HG03025 (cell line): ENCODE data around the gene KCNAB1.

Source experiments
- ATAC-seq: cut with Tn5 transposase; IDR thresholded peaks from one replicate; pipeline ENCODE4 v1.9.1; 2021; ENCODE audit warnings: mild to moderate bottlenecking, moderate library complexity; ENCODE audit not compliant: unreplicated experiment, low FRiP score

KCNAB1 gene

GRCh38 chr3:156304406-156304805 is 184.0 kb downstream of the KCNAB1 start:
- ATAC-seq: no peak

DNA sequence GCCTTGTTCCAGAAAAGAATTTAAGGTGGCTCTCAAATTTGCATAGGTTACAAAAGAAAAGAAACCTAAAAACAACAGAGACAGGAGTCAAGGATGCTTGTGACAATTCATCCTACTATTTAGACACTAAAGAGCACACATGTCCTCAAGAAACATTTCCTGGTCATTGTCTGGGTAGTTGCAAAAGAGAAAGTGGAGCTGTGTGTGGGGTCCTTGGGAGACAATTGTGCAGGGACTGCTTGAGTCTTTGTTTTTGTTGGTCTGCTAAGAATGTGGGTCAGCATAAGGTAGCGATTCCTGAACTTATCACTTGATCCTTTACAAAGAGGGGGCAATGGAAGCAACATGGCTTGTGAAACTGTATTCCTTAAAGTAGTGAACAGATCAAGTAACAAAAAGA is 185.3 kb downstream of the KCNAB1 start:
- no peak for ATAC-seq

- no peak for ATAC-seq
Measured at GRCh38 chr3:156307704-156308103, 187.3 kb downstream of the KCNAB1 start.

DNA sequence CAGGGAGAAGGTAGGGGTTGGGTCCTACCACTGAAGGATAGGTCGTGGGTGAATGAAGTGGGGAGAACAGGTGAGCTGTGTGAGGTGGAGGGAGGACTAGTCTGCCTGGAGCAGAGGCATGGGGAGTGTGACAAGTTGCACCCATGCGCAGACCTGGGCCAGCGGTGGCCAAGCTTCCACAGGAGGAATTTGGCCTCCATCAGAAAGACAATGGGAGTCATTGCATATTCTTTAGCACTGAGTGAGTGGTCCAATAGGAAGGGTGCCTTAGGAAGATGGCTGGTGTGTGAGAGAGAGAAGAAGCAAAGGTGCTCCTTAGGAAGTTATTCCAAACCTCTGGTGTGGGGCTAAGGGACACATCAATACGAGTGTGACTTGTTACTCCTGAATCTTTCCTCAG is 191.1 kb downstream of the KCNAB1 start:
- no peak for ATAC-seq

- no peak for ATAC-seq
Measured at GRCh38 chr3:156311930-156312329, 191.6 kb downstream of the KCNAB1 start.

DNA sequence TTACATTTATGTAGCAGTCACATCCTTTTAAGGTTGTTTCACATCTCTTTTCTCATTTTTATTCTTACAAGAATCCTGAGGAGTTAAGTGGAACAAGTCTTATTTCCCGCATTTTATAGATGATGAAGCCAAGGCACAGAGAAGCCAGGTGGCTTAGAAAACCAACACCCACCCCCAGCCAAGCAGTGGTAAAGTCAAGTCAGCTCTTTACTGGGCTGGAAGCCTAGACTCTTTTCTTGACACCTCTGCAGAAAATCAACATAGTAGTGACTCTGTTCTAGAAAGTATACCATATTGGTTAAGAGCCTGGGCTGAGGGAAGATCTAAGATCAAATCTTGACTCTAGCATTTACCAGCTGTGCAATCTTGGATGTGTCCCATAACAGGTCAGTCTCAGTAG is 195.7 kb downstream of the KCNAB1 start:
- no peak for ATAC-seq

DNA sequence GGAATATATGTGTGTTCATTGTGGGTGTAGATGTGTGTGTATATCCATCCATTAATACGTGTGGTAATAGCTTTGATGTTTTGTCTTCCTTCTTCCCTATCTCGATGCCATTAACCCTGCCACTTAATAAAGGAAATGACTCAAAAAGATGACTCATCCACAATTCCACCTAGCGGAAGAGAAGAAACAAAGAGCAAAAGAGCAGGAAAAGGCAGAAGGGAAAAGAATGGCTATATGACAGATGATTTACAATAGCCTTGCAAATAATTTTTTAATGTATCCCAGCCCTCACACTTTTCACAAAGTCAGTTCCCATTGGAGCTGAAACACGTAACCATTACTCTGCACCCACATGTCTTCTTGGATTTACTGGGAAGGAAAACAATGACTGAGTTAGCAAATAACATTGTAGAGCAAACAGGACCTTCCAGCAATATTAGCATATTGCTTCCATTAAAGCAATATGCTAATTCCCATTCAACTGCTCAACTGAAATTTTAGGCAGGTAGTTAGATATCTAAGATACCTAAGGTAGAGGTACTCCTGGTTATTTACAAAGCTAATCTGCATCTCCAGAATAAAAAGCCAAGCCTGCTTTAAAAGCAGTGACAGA is 197.2 kb downstream of the KCNAB1 start:
- ATAC-seq: no peak

DNA sequence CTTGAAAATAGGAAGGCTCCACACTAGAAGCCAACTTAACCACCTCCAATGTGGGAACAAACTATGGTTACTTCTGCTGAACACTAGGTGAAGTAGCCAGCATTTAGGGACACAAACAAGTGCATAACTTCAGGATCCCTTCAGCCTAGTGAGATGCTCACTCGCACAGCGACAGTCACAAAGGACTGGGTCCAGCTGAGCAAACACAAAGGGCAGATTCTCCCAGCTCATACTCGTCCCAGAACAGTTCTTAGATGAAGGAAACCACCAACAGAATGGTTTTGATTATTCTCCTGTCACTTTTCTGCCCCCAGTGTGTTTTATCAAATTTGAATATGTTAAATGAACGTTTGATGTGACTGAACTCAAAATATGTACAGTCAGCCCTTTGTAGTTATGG is 201.6 kb downstream of the KCNAB1 start:
- no peak for ATAC-seq

GRCh38 chr3:156323466-156323865 is 203.1 kb downstream of the KCNAB1 start:
- no peak for ATAC-seq

DNA sequence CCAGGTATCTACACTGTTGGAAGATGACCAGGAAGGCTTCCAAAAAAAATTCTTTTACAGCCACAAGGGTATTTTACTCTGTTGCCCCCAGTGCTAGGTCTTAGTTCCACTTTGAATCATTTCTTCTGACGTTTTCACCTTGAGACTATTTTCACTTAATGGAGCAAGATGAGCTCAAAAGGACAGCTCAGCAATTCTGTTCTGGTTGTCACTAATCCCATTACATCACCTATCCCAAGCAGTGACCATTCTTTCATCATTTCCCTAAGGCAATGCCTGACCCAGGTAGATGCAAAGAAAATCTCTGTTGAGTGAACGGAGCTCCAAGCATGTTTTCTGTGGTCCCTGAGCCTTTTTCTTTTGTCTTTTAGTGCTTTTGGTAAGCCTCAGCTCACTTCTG is 210.0 kb downstream of the KCNAB1 start:
- ATAC-seq: no peak

- no peak for ATAC-seq
Measured at GRCh38 chr3:156332304-156332703, 211.9 kb downstream of the KCNAB1 start.

GRCh38 chr3:156334841-156335545 is 214.6 kb downstream of the KCNAB1 start:
- ATAC-seq: no peak

DNA sequence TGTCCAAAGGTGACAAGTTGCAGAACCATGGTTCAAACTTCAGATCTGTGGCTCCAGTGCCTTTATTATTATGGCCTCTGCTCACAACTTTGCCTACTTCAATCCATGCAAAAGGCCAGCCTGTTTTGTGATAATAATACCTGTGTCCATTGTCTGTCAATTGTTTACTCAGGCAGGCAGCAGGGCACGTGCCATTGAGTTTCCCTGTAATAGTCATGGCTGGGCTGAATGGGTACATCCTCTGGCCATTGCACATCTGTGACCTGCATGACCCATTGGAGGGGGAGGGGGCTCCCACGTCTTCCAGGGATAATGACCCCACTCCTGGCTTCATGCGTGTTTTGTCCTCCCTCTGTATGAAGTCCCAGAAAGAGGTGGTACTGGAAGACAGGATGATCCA is 219.1 kb downstream of the KCNAB1 start:
- ATAC-seq: no peak

DNA sequence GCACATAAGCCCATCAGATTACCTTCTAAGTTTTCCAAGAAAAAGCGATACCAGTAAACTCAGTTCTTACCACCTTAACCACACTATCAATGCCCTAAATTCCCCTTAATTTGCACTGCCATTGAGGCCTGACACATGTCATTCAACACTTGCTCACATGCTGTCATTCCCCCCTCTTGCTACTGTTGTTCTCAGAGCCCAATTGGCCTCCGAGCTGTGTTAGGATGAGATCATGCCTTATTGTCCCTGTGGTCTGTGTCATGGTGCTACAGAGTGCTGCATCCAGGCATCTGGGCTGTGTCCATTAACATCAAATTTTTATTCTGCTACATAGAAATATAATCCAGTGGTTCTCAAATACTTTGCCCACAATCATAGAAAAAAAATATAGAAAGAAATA is 221.0 kb downstream of the KCNAB1 start:
- ATAC-seq: no peak

GRCh38 chr3:156341831-156342416 is 221.5 kb downstream of the KCNAB1 start:
- peak; percentile 100 for ATAC-seq

GRCh38 chr3:156344215-156344614 is 223.8 kb downstream of the KCNAB1 start:
- no peak for ATAC-seq

DNA sequence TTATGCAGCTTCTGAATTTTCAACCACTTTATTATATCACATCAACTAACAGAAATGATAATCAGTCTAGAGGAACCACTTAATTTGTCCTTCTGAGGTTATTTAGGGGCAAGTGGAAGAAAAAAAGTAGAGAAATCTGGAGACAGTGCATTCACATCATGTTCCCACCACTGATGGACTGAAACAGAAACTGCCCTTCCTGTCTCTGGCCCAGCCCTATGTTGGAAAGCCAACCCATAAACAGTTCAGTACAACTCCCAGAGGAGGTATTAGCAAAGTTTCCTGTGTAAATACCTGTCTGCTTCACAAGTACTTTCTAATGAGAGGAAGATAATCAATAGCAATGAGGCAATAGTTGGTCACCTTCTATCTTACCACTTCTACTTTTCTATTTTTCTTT is 228.7 kb downstream of the KCNAB1 start:
- no peak for ATAC-seq

DNA sequence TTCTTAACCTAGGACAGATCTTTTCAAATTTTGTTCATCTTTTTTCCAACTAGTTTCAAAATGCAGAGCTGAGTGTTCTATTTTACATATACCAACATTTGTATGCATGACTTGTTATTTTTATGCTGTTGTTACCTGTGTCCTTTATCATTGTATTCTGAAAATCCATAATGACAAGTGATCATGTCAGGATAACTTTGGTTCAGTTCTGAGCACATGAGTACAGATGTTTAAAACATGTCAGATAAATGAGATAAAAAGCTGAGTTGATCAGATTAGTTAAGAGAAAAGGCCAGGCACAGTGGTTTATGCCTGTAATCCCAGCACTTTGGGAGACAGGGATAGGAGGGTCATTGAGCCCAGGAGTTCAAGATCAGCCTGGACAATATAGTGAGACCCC is 229.6 kb downstream of the KCNAB1 start:
- no peak for ATAC-seq

- ATAC-seq: no peak
Measured at GRCh38 chr3:156350781-156351180, 230.4 kb downstream of the KCNAB1 start.

- no peak for ATAC-seq
Measured at GRCh38 chr3:156351783-156352182, 231.4 kb downstream of the KCNAB1 start.

DNA sequence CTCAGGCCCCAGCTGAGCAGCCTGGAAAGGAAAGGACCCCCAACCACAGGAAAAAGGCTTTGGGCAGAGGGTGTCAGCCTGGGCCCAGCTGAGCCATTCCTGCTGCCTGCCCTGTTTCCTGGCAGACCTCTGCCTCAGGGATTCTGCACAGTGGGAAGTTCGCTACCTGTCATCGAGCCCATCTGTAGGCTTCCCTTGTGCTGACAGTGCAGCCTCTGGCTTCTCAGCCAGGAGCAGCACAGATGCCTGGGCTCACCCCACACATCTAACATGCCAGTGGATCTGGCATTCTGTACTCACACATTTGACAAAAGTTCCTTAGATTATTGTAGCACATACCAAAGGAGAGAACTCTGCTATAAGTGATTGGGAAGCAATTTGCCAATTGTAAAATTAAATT is 232.3 kb downstream of the KCNAB1 start:
- no peak for ATAC-seq

DNA sequence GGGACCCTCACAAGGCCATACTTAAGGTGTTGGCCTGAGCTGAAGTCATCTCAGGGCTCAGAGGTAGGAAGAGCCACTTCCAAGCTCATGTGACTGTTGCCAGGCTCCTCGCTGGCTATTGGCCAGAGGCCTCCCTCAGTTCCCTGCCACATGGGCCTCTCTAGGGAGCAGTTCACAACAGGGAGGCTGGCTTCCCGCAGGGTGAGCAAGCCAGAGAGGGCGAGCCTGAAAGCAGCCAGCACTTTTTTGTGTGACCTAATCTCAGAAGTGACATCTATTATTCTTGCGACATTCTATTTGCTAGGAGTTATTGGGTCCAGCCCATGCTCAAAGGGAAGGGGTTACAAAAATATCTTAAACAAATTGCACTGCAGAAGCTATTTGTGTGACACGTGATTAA is 233.2 kb downstream of the KCNAB1 start:
- ATAC-seq: no peak
